ENCODE results near the gene TMEM179. TPM values are rescaled to one million over a fixed set of nuclear protein-coding genes. Genes with fewer than 3 reads are reported as not detected.

TMEM179 gene
- total and polyA plus RNA-seq, 4 donors: 0.08 to 0.12 (median 0.10) TPM; not detected in 1

DNA sequence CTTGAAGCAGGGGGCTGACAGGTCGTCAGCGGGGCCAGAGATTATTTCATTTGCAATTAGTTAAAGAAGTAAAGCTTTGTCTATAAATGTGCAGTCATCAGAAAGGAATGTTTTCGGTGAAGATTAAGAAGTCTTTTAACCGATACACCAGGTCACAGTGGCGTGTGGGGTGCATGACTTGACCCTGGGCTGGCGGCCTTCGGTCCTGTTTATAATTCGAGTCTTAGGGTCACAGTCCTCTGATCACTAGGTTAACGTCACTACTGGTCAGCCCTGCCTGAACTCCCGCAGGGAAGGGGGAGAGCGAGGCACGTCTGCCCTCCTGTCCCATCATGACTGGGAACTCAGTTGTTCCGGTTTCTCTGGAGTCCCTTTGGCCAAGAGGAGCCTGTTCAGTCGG is 30.0 kb downstream of the TMEM179 start:
- DNase-seq (no peak), ATAC-seq (ENCODE audit: insufficient read depth, low FRiP score) (no peak)
- no peak for TF ChIP-seq CTCF (IDR thresholded peaks at IDR 0.05; ENCODE audit: control extremely low read depth, extremely low read depth)
- no peak overlapping the region for H3K27ac ChIP-seq (ENCODE audit: low read depth in 1 of 2, low read length in 1 of 2)
- H3K36me3 ChIP-seq (ENCODE audit: control insufficient read depth in 4 of 4, insufficient read depth in 4 of 4, low read length in 4 of 4): no peaks in the 10 kb centered on the region
- peaks cover under 1 to 5% (median 2%) of the 10 kb centered on the region in 3 donors for H3K27me3 ChIP-seq (ENCODE audit: control insufficient read depth in 3 of 3, insufficient read depth in 3 of 3, low read length in 2 of 3)
- peaks cover 0 to 2% (median 0%) of the 10 kb centered on the region in 4 donors for H3K9me3 ChIP-seq (ENCODE audit: control insufficient read depth in 4 of 4, insufficient read depth in 3 of 4, low read length in 3 of 4)
- H3K4me1 ChIP-seq (ENCODE audit: control insufficient read depth in 5 of 5, insufficient read depth in 5 of 5, low read length in 5 of 5): peaks cover 0 to 81% (median under 1%) of the 10 kb centered on the region in 5 donors
- no peak overlapping the region for H3K9ac ChIP-seq (ENCODE audit: insufficient read depth in 1 of 2, low read length in 2 of 2)
- 68 to 75% methylated on average over 14 of the region's 14 CpGs for WGBS, 2 donors
- H3K4me3 ChIP-seq: no peak overlapping the region

- H3K4me3 ChIP-seq: no peak overlapping the region
- H3K4me1 ChIP-seq (ENCODE audit: control insufficient read depth in 5 of 5, insufficient read depth in 5 of 5, low read length in 5 of 5): peaks cover 0 to 77% (median 0%) of the 10 kb centered on the region in 5 donors
- WGBS, 2 donors: 58 to 61% methylated on average over 9 of the region's 9 CpGs
- peaks cover 0 to 2% (median 0%) of the 10 kb centered on the region in 4 donors for H3K9me3 ChIP-seq (ENCODE audit: control insufficient read depth in 4 of 4, insufficient read depth in 3 of 4, low read length in 3 of 4)
- H3K9ac ChIP-seq (ENCODE audit: insufficient read depth in 1 of 2, low read length in 2 of 2): no peak overlapping the region
- ATAC-seq (ENCODE audit: insufficient read depth, low FRiP score): no peak
- TF ChIP-seq CTCF (IDR thresholded peaks at IDR 0.05; ENCODE audit: control extremely low read depth, extremely low read depth): no peak
- H3K27me3 ChIP-seq (ENCODE audit: control insufficient read depth in 3 of 3, insufficient read depth in 3 of 3, low read length in 2 of 3): peaks cover 2 to 5% (median 2%) of the 10 kb centered on the region in 3 donors
- no peak overlapping the region for H3K27ac ChIP-seq (ENCODE audit: low read depth in 1 of 2, low read length in 1 of 2)
- peak; percentile 73 to 82 (median 82) for DNase-seq
- no peaks in the 10 kb centered on the region for H3K36me3 ChIP-seq (ENCODE audit: control insufficient read depth in 4 of 4, insufficient read depth in 4 of 4, low read length in 4 of 4)
These were observed 30.6 kb downstream of the TMEM179 start for GRCh38 chr14:104573930-104574329.

GRCh38 chr14:104572668-104573067 is 31.9 kb downstream of the TMEM179 start:
- no peak for TF ChIP-seq CTCF (IDR thresholded peaks at IDR 0.05; ENCODE audit: control extremely low read depth, extremely low read depth)
- DNase-seq (no peak), ATAC-seq (ENCODE audit: insufficient read depth, low FRiP score) (no peak)
- Histone ChIP-seq H3K9ac (ENCODE audit: insufficient read depth in 1 of 2, low read length in 2 of 2) (no peak overlapping the region), H3K36me3 (ENCODE audit: control insufficient read depth in 4 of 4, insufficient read depth in 4 of 4, low read length in 4 of 4) (no peaks in the 10 kb centered on the region), H3K27ac (ENCODE audit: low read depth in 1 of 2, low read length in 1 of 2) (no peak overlapping the region), H3K9me3 (ENCODE audit: control insufficient read depth in 4 of 4, insufficient read depth in 3 of 4, low read length in 3 of 4) (peaks cover 0 to 2% (median 0%) of the 10 kb centered on the region in 4 donors), H3K4me3 (no peak overlapping the region), H3K27me3 (ENCODE audit: control insufficient read depth in 3 of 3, insufficient read depth in 3 of 3, low read length in 2 of 3) (peaks cover 0 to 5% (median 2%) of the 10 kb centered on the region in 3 donors), H3K4me1 (ENCODE audit: control insufficient read depth in 5 of 5, insufficient read depth in 5 of 5, low read length in 5 of 5) (peaks cover 0 to 65% (median 0%) of the 10 kb centered on the region in 5 donors)
- 86 to 88% methylated on average over 7 of the region's 7 CpGs for WGBS, 2 donors
